KMS-11 (cell line): ENCODE results near the gene HIF3A.

ENCODE experiments used
- H2AFZ ChIP-seq: fragments of 200-600 bp; sonication (generic); 2 replicates; pipeline ENCODE4 v1.6.1; 2016; ENCODE audit warnings: antibody characterized with exemption, mixed run types, low read depth
- H3K27ac ChIP-seq: fragments of 200-600 bp; sonication (generic); 2 replicates; pipeline ENCODE4 v1.6.1; 2016; ENCODE audit warnings: mild to moderate bottlenecking, mixed run types
- H3K27me3 ChIP-seq: fragments of 200-600 bp; sonication (generic); 2 replicates; pipeline ENCODE4 v1.6.1; 2017; ENCODE audit warnings: mild to moderate bottlenecking, low read depth, mixed run types, moderate library complexity; ENCODE audit not compliant: insufficient read depth
- H3K36me3 ChIP-seq: fragments of 200-600 bp; sonication (generic); 2 replicates; pipeline ENCODE4 v1.6.1; 2017; ENCODE audit warnings: mild to moderate bottlenecking, mixed run types; ENCODE audit not compliant: insufficient read depth
- H3K4me1 ChIP-seq: fragments of 200-600 bp; sonication (generic); 2 replicates; pipeline ENCODE4 v1.6.1; 2016; ENCODE audit warnings: mild to moderate bottlenecking, low read depth, mixed run types; ENCODE audit not compliant: poor library complexity, severe bottlenecking
- H3K4me2 ChIP-seq: fragments of 200-600 bp; sonication (generic); 2 replicates; pipeline ENCODE4 v1.7.0; 2016; ENCODE audit warnings: mild to moderate bottlenecking, mixed run types
- H3K4me3 ChIP-seq: fragments of 200-600 bp; sonication (generic); IDR thresholded peaks from 2 replicates; pipeline ENCODE4 v1.6.1; 2017; ENCODE audit warnings: low read depth, low read length, mixed read lengths; ENCODE audit not compliant: insufficient read depth
- H3K79me2 ChIP-seq: fragments of 200-600 bp; sonication (generic); 2 replicates; pipeline ENCODE4 v1.6.1; 2016; ENCODE audit warnings: low read depth, mixed run types; ENCODE audit not compliant: insufficient read depth
- H3K9ac ChIP-seq: fragments of 200-600 bp; sonication (generic); 2 replicates; pipeline ENCODE4 v1.6.1; 2016; ENCODE audit warnings: mild to moderate bottlenecking, mixed run types
- H4K20me1 ChIP-seq: fragments of 200-600 bp; sonication (generic); 2 replicates; pipeline ENCODE4 v1.6.1; 2016; ENCODE audit warnings: mild to moderate bottlenecking, mixed run types; ENCODE audit not compliant: insufficient read depth
- CTCF ChIP-seq: fragments of 200-600 bp; sonication (generic); conservative IDR thresholded peaks from 2 replicates; pipeline ENCODE4 v1.6.1; 2017; ENCODE audit warnings: low read depth, mild to moderate bottlenecking, antibody characterized with exemption, low read length, moderate library complexity, mixed read lengths

The HIF3A gene

GRCh38 chr19:46340051-46340659 is 43.3 kb downstream of the HIF3A start:
- H3K4me3 ChIP-seq = no peak overlapping the region
- H3K27me3 ChIP-seq = peaks cover 78% of the 10 kb centered on the region
- no peak overlapping the region for H3K9ac ChIP-seq
- no peaks in the 10 kb centered on the region for H4K20me1 ChIP-seq
- no peak overlapping the region for H3K4me2 ChIP-seq
- H3K79me2 ChIP-seq = no peaks in the 10 kb centered on the region
- H3K36me3 ChIP-seq = no peaks in the 10 kb centered on the region
- no peak overlapping the region for H2AFZ ChIP-seq
- no peak for TF ChIP-seq CTCF
- no peaks in the 10 kb centered on the region for H3K4me1 ChIP-seq
- H3K27ac ChIP-seq = no peak overlapping the region

- TF ChIP-seq CTCF = no peak
- H2AFZ ChIP-seq = no peak overlapping the region
- H3K79me2 ChIP-seq = no peaks in the 10 kb centered on the region
These were observed 45.1 kb downstream of the HIF3A start for GRCh38 chr19:46341937-46342336.

GRCh38 chr19:46344363-46344762 is 47.5 kb downstream of the HIF3A start:
- Histone ChIP-seq H3K4me1 (peaks cover 22% of the 10 kb centered on the region), H3K27me3 (peaks cover 42% of the 10 kb centered on the region), H3K79me2 (peaks cover 23% of the 10 kb centered on the region), H3K27ac (no peak overlapping the region), H4K20me1 (no peaks in the 10 kb centered on the region; the same call in 1 of the 2 replicates), H3K9ac (no peak overlapping the region), H3K36me3 (no peaks in the 10 kb centered on the region), H2AFZ (no peak overlapping the region), H3K4me2 (no peak overlapping the region), H3K4me3 (no peak overlapping the region)
- TF ChIP-seq CTCF = no peak

More at GRCh38 chr19:46341937-46342336, 45.1 kb downstream of the HIF3A start:
- Histone ChIP-seq H3K4me2 (no peak overlapping the region), H3K27ac (no peak overlapping the region), H3K4me1 (peaks cover 4% of the 10 kb centered on the region), H3K36me3 (no peaks in the 10 kb centered on the region), H3K4me3 (no peak overlapping the region), H3K9ac (no peak overlapping the region), H3K27me3 (peaks cover 64% of the 10 kb centered on the region), H4K20me1 (no peaks in the 10 kb centered on the region)

GRCh38 chr19:46345157-46345556 is 48.3 kb downstream of the HIF3A start:
- peaks cover 30% of the 10 kb centered on the region for H3K4me1 ChIP-seq
- no peak overlapping the region for H3K4me3 ChIP-seq
- no peak overlapping the region for H3K9ac ChIP-seq
- H4K20me1 ChIP-seq = no peaks in the 10 kb centered on the region; the same call in 1 of the 2 replicates
- H2AFZ ChIP-seq = no peak overlapping the region
- H3K27me3 ChIP-seq = peaks cover 34% of the 10 kb centered on the region; the same call in 1 of the 2 replicates
- H3K36me3 ChIP-seq = no peaks in the 10 kb centered on the region
- no peak overlapping the region for H3K27ac ChIP-seq
- TF ChIP-seq CTCF = no peak
- peaks cover 30% of the 10 kb centered on the region for H3K79me2 ChIP-seq
- H3K4me2 ChIP-seq = no peak overlapping the region
